Lower lobe of right lung (tissue), 2 donors: ENCODE data around the gene GPR161. TPM values are rescaled to one million over a fixed set of nuclear protein-coding genes. Genes with fewer than 3 reads are reported as not detected.

Experiments
- ATAC-seq, 2 donors: fragments of 200-7000 bp; cut with Tn5 transposase; one replicate each; pipeline ENCODE4 v1.9.1; 2020 to 2022; ENCODE audit warnings: mild to moderate bottlenecking in 2 of 2, moderate library complexity in 2 of 2
- DNase-seq: peaks from one replicate; pipeline ENCODE4 v3.0.0-alpha.2; 2020
- H3K27ac ChIP-seq: fragments of 200-600 bp; one replicate; pipeline ENCODE4 v1.8.0; 2022
- H3K27me3 ChIP-seq: fragments of 200-600 bp; one replicate; pipeline ENCODE4 v1.8.0; 2022; ENCODE audit warnings: low read depth
- H3K36me3 ChIP-seq: fragments of 200-600 bp; one replicate; pipeline ENCODE4 v1.8.0; 2022; ENCODE audit warnings: mild to moderate bottlenecking
- H3K4me1 ChIP-seq: fragments of 200-600 bp; one replicate; pipeline ENCODE4 v1.8.0; 2022
- H3K4me3 ChIP-seq: fragments of 200-600 bp; one replicate; pipeline ENCODE4 v1.8.0; 2022; ENCODE audit warnings: mild to moderate bottlenecking
- H3K9me3 ChIP-seq: fragments of 200-600 bp; one replicate; pipeline ENCODE4 v1.8.0; 2022
- intact Hi-C: fragments of 100-400 bp; cut with DNase I; formaldehyde crosslinking; loops from one replicate; pipeline ENCODE4 v1.11.0; 2022
- total RNA-seq: library from RNA; stranded (reverse); fragmentation: NEBNext Ultra II Directional; extraction: Animal tissue kit (Norgen Biotek cat#: 25700); gene quantifications from one replicate; pipeline ENCODE4 v1.2.1, GENCODE V29; 2021
- TF ChIP-seq, protein P1 (sequence below): fragments of 200-600 bp; IDR thresholded peaks from one replicate; pipeline ENCODE4 v1.8.0; 2022; ENCODE audit warnings: antibody characterized with exemption, mild to moderate bottlenecking
- donor health status: DM: no; HTN: yes; CAD: no; lungs with severe emphysema.

Gene GPR161
- total RNA-seq, 1 donor from 2014 or later = 9.6 TPM

DNA sequence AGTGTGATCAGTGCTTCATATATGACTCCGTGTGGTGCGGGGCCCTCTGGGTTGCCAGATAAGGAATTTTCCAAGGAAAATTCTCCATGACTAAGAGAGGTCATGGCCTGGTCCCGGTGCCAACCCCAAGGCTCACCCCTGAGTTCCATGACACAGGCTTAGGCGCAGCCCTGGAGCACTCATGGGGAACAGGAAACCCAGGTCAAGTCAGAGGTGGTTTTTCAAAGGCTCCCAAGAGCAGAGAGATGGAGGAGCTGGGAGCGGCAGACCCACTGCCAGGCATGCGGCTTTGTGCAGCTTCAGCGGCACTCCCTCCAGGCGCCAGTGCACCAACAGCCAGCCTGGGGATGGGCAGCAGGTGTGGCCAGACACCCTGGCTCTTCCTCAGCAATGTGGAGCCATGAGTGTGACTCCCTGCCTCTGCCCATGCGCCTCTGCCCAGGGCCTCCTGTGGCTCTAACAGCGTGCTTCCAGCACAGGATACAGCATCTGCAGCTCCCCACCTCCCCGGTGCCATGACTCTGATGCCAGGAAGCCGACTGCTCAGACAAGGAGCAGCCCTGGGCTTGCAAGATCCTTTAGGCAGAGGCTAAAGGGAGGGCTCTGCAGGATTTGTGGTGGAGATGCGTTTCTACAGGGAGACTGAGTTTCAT lies 47.3 kb downstream of the GPR161 start:
- no peak for DNase-seq
- Histone ChIP-seq H3K36me3 (no peaks in the 10 kb centered on the region), H3K9me3 (no peaks in the 10 kb centered on the region), H3K4me1 (peaks cover 6% of the 10 kb centered on the region), H3K4me3 (no peak overlapping the region), H3K27me3 (no peaks in the 10 kb centered on the region), H3K27ac (no peak overlapping the region)
- TF ChIP-seq, protein P1, sequence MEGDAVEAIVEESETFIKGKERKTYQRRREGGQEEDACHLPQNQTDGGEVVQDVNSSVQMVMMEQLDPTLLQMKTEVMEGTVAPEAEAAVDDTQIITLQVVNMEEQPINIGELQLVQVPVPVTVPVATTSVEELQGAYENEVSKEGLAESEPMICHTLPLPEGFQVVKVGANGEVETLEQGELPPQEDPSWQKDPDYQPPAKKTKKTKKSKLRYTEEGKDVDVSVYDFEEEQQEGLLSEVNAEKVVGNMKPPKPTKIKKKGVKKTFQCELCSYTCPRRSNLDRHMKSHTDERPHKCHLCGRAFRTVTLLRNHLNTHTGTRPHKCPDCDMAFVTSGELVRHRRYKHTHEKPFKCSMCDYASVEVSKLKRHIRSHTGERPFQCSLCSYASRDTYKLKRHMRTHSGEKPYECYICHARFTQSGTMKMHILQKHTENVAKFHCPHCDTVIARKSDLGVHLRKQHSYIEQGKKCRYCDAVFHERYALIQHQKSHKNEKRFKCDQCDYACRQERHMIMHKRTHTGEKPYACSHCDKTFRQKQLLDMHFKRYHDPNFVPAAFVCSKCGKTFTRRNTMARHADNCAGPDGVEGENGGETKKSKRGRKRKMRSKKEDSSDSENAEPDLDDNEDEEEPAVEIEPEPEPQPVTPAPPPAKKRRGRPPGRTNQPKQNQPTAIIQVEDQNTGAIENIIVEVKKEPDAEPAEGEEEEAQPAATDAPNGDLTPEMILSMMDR = no peak
- ATAC-seq = no peak
- intact Hi-C loops = no loop called here

DNA sequence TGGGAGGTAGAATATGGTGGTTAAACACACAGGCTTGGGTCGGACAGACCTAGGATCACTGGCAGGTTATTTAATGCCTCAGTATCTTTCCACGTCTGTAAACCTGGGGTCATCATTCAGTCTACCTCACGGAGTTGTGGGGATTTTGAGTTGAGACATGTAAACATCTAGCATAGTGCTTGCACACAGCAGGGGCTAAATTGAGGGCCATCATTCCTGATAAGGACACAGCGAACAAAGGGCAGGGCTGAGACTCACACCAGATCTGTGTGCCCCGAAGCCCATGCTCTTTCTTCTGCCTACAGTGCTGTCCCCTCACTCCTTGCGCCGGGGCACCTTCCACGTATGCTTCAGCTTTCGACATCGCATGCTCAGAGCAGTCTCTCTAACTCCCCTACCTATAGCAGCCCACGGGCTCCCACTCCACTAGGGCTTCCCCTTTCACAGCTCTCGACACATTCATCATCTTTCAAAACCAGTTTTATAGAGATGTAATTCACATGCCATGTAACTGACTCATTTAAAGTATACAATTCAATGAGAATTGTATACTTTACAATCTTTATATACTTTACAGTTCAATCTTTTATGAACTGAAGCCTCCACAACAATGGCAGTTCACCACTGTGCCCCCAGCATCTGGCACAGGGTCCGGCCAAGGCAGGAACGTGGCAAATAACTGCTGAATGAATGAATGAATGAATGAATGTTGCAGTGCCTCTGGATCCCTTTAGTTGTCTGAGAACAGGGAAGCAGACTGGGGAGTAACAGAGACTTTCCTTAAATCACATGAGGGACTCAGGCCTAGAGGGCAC lies 48.0 kb downstream of the GPR161 start:
- Histone ChIP-seq H3K9me3 (no peaks in the 10 kb centered on the region), H3K4me3 (no peak overlapping the region), H3K36me3 (no peaks in the 10 kb centered on the region), H3K27me3 (no peaks in the 10 kb centered on the region), H3K4me1 (peaks cover 6% of the 10 kb centered on the region), H3K27ac (no peak overlapping the region)
- TF ChIP-seq, protein P1 = no peak
- intact Hi-C loops = no loop called here
- DNase-seq (no peak), ATAC-seq (no peak)

DNA sequence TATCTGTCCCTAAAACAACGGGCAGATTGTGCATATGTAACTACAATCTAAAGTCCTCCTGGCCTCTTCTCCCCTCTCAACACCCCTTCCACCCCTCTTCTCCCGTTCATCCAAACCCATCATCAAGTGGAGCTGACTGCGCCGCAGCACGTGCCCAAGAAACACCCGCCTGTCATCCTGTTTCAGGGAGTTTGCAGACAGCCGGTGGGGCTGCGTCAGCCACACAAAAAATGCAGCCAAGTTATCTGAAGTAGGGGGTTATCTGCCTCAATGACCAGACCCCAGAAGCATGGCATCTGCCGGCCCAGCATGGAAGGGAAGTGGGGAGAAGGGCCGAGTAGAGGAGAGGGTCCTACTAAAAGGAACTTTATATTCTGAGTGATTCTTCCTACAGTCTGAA lies 49.0 kb downstream of the GPR161 start:
- no peaks in the 10 kb centered on the region for H3K36me3 ChIP-seq
- ATAC-seq (no peak), DNase-seq (no peak)
- H3K27ac ChIP-seq = no peak overlapping the region
- TF ChIP-seq, protein P1 = no peak
- H3K4me3 ChIP-seq = no peak overlapping the region
- no peaks in the 10 kb centered on the region for H3K27me3 ChIP-seq
- intact Hi-C loops = no loop called here
- peaks cover 6% of the 10 kb centered on the region for H3K4me1 ChIP-seq
- H3K9me3 ChIP-seq = no peaks in the 10 kb centered on the region

DNA sequence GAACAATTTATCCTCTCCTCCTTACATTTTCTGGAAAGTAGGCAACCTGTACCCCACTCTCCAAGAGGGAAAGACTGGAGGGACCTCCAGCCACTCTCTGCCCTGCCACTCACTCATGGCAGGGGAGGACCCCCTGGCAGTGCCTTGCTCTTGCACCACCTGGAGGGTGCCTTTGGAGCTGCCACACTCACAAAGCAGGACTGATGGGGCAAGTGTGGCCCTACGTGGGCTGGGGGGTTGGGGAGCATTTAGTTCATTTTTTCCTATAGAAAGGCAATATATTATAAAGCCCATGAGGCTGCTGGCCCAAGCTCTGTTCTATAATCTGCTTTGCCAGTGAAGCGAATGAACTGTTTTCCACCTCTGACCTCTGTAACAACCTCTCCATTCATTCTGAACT lies 50.3 kb downstream of the GPR161 start:
- TF ChIP-seq, protein P1 = no peak
- peaks cover 15% of the 10 kb centered on the region for H3K4me1 ChIP-seq
- DNase-seq = no peak
- no peaks in the 10 kb centered on the region for H3K27me3 ChIP-seq
- intact Hi-C loops = no loop called here
- H3K27ac ChIP-seq = no peak overlapping the region
- no peak overlapping the region for H3K4me3 ChIP-seq
- H3K9me3 ChIP-seq = no peaks in the 10 kb centered on the region
- no peak for ATAC-seq
- H3K36me3 ChIP-seq = no peaks in the 10 kb centered on the region

DNA sequence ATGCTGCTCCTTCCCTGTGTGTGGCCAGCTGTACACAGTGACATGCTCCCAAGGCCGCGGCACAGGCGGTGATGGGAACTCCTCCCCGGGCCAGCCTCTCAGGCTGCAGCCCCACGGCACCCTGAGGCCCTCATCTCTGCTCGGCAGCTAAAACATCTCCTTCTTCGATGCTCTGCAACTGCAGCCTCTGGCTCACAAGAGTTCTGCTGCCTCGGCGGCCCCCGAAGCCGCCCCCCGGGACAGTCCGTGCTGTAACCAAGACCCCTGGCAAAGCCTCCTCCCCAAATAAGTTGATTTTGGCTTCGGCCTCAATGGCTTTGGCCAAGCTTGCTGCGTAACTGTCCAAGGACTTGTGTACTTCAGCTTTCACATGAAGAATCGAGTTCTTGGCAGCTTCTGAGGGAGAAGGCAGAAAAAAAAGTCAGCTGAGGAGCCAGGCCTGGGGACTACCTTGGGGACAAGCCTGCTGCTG lies 51.3 kb downstream of the GPR161 start:
- H3K27ac ChIP-seq = peak overlapping the region; percentile 21
- H3K4me1 ChIP-seq = peaks cover 22% of the 10 kb centered on the region
- TF ChIP-seq, protein P1 = no peak
- H3K36me3 ChIP-seq = no peaks in the 10 kb centered on the region
- H3K27me3 ChIP-seq = no peaks in the 10 kb centered on the region
- H3K4me3 ChIP-seq = no peak overlapping the region
- intact Hi-C loops = no loop called here
- H3K9me3 ChIP-seq = no peaks in the 10 kb centered on the region
- DNase-seq (no peak), ATAC-seq (no peak)
